ENCODE measurements around the gene PIK3R1. TPM values are rescaled to one million over a fixed set of nuclear protein-coding genes. Genes with fewer than 3 reads are reported as not detected.

Gene PIK3R1
- total RNA-seq, 2 donors from 2014 or later = 32.4 to 58.7 TPM

DNA sequence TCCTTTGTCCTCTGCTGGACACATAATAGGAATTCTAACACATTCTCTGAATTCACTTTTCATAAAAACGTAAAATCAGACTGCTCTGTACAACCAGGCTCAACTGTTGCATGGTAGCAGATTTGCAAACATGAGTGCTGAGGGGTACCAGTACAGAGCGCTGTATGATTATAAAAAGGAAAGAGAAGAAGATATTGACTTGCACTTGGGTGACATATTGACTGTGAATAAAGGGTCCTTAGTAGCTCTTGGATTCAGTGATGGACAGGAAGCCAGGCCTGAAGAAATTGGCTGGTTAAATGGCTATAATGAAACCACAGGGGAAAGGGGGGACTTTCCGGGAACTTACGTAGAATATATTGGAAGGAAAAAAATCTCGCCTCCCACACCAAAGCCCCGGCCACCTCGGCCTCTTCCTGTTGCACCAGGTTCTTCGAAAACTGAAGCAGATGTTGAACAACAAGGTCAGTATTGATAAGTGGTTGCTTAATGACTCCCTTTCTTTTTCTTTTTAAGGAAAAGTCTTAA is 11.1 kb downstream of the PIK3R1 start:
- Histone ChIP-seq H3K36me3 (replicated peaks in 1 of 2; ENCODE audit: insufficient read depth in 1 of 2, low read depth in 2 of 2) (peaks cover 0 to 2% of the 10 kb centered on the region in 2 donors), H3K27me3 (no peaks in the 10 kb centered on the region), H3K9me3 (no peaks in the 10 kb centered on the region), H3K27ac (no peak overlapping the region), H3K4me3 (no peak overlapping the region), H3K4me1 (peaks cover 32% of the 10 kb centered on the region)
- ATAC-seq (no peak), DNase-seq (no peak)
- 77 to 85% methylated on average over 8 of the region's 8 CpGs for WGBS, 2 donors
- TF ChIP-seq, protein P1, sequence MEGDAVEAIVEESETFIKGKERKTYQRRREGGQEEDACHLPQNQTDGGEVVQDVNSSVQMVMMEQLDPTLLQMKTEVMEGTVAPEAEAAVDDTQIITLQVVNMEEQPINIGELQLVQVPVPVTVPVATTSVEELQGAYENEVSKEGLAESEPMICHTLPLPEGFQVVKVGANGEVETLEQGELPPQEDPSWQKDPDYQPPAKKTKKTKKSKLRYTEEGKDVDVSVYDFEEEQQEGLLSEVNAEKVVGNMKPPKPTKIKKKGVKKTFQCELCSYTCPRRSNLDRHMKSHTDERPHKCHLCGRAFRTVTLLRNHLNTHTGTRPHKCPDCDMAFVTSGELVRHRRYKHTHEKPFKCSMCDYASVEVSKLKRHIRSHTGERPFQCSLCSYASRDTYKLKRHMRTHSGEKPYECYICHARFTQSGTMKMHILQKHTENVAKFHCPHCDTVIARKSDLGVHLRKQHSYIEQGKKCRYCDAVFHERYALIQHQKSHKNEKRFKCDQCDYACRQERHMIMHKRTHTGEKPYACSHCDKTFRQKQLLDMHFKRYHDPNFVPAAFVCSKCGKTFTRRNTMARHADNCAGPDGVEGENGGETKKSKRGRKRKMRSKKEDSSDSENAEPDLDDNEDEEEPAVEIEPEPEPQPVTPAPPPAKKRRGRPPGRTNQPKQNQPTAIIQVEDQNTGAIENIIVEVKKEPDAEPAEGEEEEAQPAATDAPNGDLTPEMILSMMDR (IDR thresholded peaks at IDR 0.05) = no peak
- TF ChIP-seq POLR2A (IDR thresholded peaks at IDR 0.05) = no peak
- intact Hi-C loops (cut with DNase I) = no loop called here

DNA sequence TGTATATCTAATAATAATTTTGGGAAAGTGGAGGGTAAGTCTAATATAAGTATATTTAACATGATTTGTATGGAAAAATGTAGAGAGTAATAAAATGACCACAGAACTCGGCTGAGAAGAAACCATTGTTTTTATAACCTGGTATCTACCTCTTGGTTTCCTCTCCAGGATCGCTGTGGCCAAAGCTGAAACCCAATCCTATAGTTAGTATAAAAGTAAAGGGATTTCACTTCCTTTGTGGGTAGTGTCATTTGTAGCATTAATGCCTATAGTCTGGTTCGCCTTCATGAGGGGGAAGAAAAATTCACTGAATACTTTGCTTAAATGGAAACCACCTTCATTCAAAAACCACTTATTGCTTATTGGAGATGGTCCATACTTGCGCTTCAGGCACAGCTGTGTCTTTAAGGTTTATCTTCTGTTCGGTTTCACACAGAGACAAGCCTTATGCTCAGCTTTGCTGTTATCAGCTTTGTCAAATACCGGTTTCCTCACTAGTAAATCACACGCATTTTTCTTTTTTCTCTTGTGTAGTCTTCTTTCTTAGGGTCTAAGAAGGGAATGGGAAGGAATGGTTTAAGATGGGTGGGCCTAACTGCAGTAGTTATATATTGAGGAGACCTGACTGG is 12.1 kb downstream of the PIK3R1 start:
- DNase-seq = no peak
- Histone ChIP-seq H3K9me3 (no peaks in the 10 kb centered on the region), H3K27me3 (no peaks in the 10 kb centered on the region), H3K4me1 (peaks cover 30% of the 10 kb centered on the region), H3K27ac (no peak overlapping the region), H3K36me3 (replicated peaks in 1 of 2; ENCODE audit: insufficient read depth in 1 of 2, low read depth in 2 of 2) (peaks cover 0 to 2% of the 10 kb centered on the region in 2 donors), H3K4me3 (no peak overlapping the region)
- TF ChIP-seq, protein P1 (IDR thresholded peaks at IDR 0.05) = no peak
- no peak for TF ChIP-seq POLR2A (IDR thresholded peaks at IDR 0.05)
- no peak for ATAC-seq
- WGBS, 2 donors = 51 to 60% methylated on average over 7 of the region's 7 CpGs
- intact Hi-C loops (cut with DNase I) = no loop called here

DNA sequence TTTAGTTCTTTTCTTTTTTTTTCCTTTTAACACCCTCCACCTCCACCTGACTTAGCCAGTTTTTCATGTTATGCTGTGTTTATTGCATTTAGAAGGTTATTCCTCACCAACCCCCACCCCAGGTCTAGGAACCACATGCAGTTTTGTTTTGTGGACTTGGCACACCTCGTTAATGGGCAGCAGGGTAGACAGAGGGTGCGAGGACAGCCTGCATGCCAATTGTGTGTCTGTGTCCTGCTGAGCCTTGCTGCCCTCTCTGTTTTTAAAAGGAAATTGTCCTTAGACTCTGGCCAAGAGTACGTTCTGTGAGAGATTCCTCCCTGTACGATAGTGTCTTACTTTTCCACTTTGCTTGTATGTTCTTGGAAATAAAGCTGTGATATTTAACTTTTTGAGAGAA is 13.9 kb downstream of the PIK3R1 start:
- Histone ChIP-seq H3K4me3 (no peak overlapping the region), H3K4me1 (peaks cover 26% of the 10 kb centered on the region), H3K36me3 (replicated peaks in 1 of 2; ENCODE audit: insufficient read depth in 1 of 2, low read depth in 2 of 2) (peaks cover 0 to 2% of the 10 kb centered on the region in 2 donors), H3K27ac (no peak overlapping the region), H3K27me3 (no peaks in the 10 kb centered on the region), H3K9me3 (no peaks in the 10 kb centered on the region)
- no peak for TF ChIP-seq POLR2A (IDR thresholded peaks at IDR 0.05)
- TF ChIP-seq, protein P1 (IDR thresholded peaks at IDR 0.05) = no peak
- intact Hi-C loops (cut with DNase I) = no loop called here
- no peak for DNase-seq
- WGBS, 2 donors = 71 to 72% methylated on average over 4 of the region's 4 CpGs
- no peak for ATAC-seq

DNA sequence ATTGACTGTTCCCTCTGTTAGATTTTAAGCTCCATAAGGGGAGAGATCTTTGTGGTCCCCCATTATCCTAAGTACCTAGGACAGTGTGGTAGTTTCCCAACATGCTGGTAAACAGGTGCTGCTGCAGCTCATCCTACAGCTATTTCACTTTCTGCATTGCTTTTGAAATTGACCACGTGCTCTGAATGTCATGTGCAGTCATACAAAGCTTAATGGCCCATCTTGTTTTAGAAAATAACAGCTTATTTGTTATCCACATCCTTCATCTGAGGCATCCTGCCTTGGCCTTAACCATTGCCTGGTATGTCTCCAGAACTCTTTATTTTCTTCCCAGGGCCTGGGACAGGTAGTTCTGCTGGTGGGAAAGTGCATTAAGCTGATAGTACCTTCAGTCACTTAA is 14.7 kb downstream of the PIK3R1 start:
- no peak for DNase-seq
- H3K36me3 ChIP-seq (replicated peaks in 1 of 2; ENCODE audit: insufficient read depth in 1 of 2, low read depth in 2 of 2) = peaks cover 0 to 2% of the 10 kb centered on the region in 2 donors
- no peak overlapping the region for H3K27ac ChIP-seq
- peaks cover 17% of the 10 kb centered on the region for H3K4me1 ChIP-seq
- H3K4me3 ChIP-seq = no peak overlapping the region
- 76 to 84% methylated on average over 1 of the region's 1 CpG for WGBS, 2 donors
- no peak for ATAC-seq
- TF ChIP-seq POLR2A (IDR thresholded peaks at IDR 0.05) = no peak
- H3K9me3 ChIP-seq = no peaks in the 10 kb centered on the region
- intact Hi-C loops (cut with DNase I) = no loop called here
- H3K27me3 ChIP-seq = no peaks in the 10 kb centered on the region

DNA sequence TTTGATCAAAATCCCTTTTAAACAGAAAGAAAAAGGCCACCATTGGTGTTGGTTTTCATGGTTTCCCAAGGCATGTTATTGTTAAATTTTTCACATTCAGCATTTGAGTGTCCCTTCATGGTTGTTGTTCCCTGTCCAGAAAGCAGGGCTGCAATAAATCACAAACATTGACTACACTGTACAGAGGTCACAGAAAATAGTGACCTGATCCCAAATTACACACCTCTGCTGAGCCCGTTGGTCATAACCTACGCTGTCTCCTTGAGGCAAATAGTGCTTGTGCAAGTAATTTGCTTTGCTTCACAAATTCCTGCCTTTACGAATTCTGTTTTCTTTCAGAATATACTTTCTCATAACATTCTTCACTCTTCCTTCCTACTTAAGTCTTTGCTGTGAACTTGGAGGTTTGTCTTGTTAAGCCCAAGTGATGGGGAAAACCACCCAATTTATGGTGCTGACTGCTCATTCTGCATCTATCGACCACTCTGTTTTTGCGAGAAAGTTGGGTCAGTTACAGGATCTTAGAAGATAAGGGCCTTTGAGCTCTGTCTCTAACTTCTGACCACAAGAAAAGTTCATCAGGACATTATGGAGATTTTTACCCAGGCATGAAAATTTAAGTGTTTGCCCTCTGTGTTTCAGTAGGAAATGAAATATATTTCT is 16.0 kb downstream of the PIK3R1 start:
- peaks cover 13% of the 10 kb centered on the region for H3K4me1 ChIP-seq
- intact Hi-C loops (cut with DNase I) = no loop called here
- no peak overlapping the region for H3K4me3 ChIP-seq
- 79 to 82% methylated on average over 5 of the region's 5 CpGs for WGBS, 2 donors
- TF ChIP-seq, protein P1 (IDR thresholded peaks at IDR 0.05) = no peak
- TF ChIP-seq POLR2A (IDR thresholded peaks at IDR 0.05) = no peak
- DNase-seq = no peak
- no peak overlapping the region for H3K27ac ChIP-seq
- H3K27me3 ChIP-seq = no peaks in the 10 kb centered on the region
- no peaks in the 10 kb centered on the region for H3K9me3 ChIP-seq
- H3K36me3 ChIP-seq (replicated peaks in 1 of 2; ENCODE audit: insufficient read depth in 1 of 2, low read depth in 2 of 2) = no peaks in the 10 kb centered on the region
- ATAC-seq = no peak

All from body of pancreas (tissue), 4 donors.